Lung microvascular endothelial cell (primary cell): ENCODE results near the gene LY86. TPM values are rescaled to one million over a fixed set of nuclear protein-coding genes. Genes with fewer than 3 reads are reported as not detected.

Experiments
- DNase-seq, 2 donors: peaks; one replicate each; pipeline versions ENCODE4 v3.0.0 to v3.0.0-alpha.2; 2010; ENCODE audit warnings: low read depth in 2 of 2
- total RNA-seq: library from RNA; depleted of rRNA; stranded (reverse); fragments of >200 nt; gene quantifications from 2 replicates; pipeline ENCODE4 v1.2.1, GENCODE V29; 2014

LY86 gene
- total RNA-seq, 1 donor from 2014 or later = not detected

- no peak for DNase-seq
Observed at GRCh38 chr6:6622501-6622900, 34.0 kb downstream of the LY86 start.

GRCh38 chr6:6623553-6623952 is 35.0 kb downstream of the LY86 start:
- DNase-seq = no peak

- DNase-seq = no peak
Observed at GRCh38 chr6:6624269-6624990, 35.9 kb downstream of the LY86 start.

GRCh38 chr6:6626187-6626586 is 37.7 kb downstream of the LY86 start:
- DNase-seq = no peak

GRCh38 chr6:6629402-6629801 is 40.9 kb downstream of the LY86 start:
- DNase-seq = peak in 1 of 2 donors; percentile 35

- DNase-seq = no peak
Observed at GRCh38 chr6:6631053-6631452, 42.5 kb downstream of the LY86 start.

- DNase-seq = peak in 1 of 2 donors; percentile 16
Observed at GRCh38 chr6:6631534-6632276, 43.2 kb downstream of the LY86 start.

- DNase-seq = no peak
Observed at GRCh38 chr6:6633898-6634734, 45.6 kb downstream of the LY86 start.

GRCh38 chr6:6634735-6635075 is 46.2 kb downstream of the LY86 start:
- no peak for DNase-seq

- DNase-seq = no peak
Observed at GRCh38 chr6:6635291-6635690, 46.8 kb downstream of the LY86 start.

- no peak for DNase-seq
Observed at GRCh38 chr6:6635869-6636268, 47.3 kb downstream of the LY86 start.

- no peak for DNase-seq
Observed at GRCh38 chr6:6639572-6639971, 51.1 kb downstream of the LY86 start.

- DNase-seq = no peak
Observed at GRCh38 chr6:6640926-6641325, 52.4 kb downstream of the LY86 start.

GRCh38 chr6:6643398-6643797 is 54.9 kb downstream of the LY86 start:
- DNase-seq = no peak

- no peak for DNase-seq
Observed at GRCh38 chr6:6645261-6645917, 56.9 kb downstream of the LY86 start.

- DNase-seq = no peak
Observed at GRCh38 chr6:6646384-6646783, 57.9 kb downstream of the LY86 start.

GRCh38 chr6:6646859-6647258 is 58.3 kb downstream of the LY86 start:
- DNase-seq = peak in 1 of 2 donors; percentile 16

- DNase-seq = no peak
Observed at GRCh38 chr6:6648692-6649343, 60.3 kb downstream of the LY86 start.

GRCh38 chr6:6649824-6650349 is 61.4 kb downstream of the LY86 start:
- DNase-seq = no peak

- DNase-seq = no peak
Observed at GRCh38 chr6:6650839-6651238, 62.3 kb downstream of the LY86 start.

- no peak for DNase-seq
Observed at GRCh38 chr6:6651335-6651734, 62.8 kb downstream of the LY86 start.
